B cell (primary cell): ENCODE data around the gene VSTM2B.

Experiments
- CTCF ChIP-seq: fragments of 200-600 bp; IDR thresholded peaks from one replicate; pipeline ENCODE4 v1.8.0; 2022; ENCODE audit warnings: antibody characterized with exemption, mild to moderate bottlenecking
- EZH2 ChIP-seq: IDR thresholded peaks from 2 replicates; pipeline ENCODE4 v1.6.1; 2012; ENCODE audit warnings: borderline replicate concordance, low read depth, mild to moderate bottlenecking, moderate library complexity, low read length; ENCODE audit not compliant: insufficient read depth, poor library complexity, severe bottlenecking

GRCh38 chr19:29588095-29588494 is 62.3 kb downstream of the VSTM2B start:
- TF ChIP-seq CTCF: no peak
- no peak for TF ChIP-seq EZH2
